Neural progenitor cell (in vitro differentiated cells): Measurements from ENCODE around the gene MRAP2. TPM values are rescaled to one million over a fixed set of nuclear protein-coding genes. Genes with fewer than 3 reads are reported as not detected.
"Not testable (repeated sequence)": the region's sequence is repeated elsewhere in the genome, so short reads cannot be mapped to it uniquely, and the experiment has no call there.

ENCODE experiments used
- DNase-seq: peaks from one replicate; pipeline ENCODE4 v3.0.0-alpha.2; 2016; ENCODE audit warnings: low spot score
- H2AFZ ChIP-seq: fragments of 200-600 bp; sonication (generic); replicated peaks from 2 replicates; pipeline ENCODE4 v1.6.1; 2016; ENCODE audit warnings: antibody characterized with exemption
- H3F3A ChIP-seq: fragments of 200-600 bp; sonication (generic); 2 replicates; pipeline ENCODE4 v1.6.1; 2016; ENCODE audit warnings: antibody characterized with exemption, low read depth
- H3K27ac ChIP-seq: fragments of 200-600 bp; sonication (generic); 2 replicates; pipeline ENCODE4 v1.5.1; 2016; ENCODE audit warnings: mild to moderate bottlenecking
- H3K27me3 ChIP-seq: fragments of 200-600 bp; sonication (generic); 2 replicates; pipeline ENCODE4 v1.6.1; 2016; ENCODE audit warnings: mild to moderate bottlenecking, moderate library complexity
- H3K36me3 ChIP-seq: fragments of 200-600 bp; sonication (generic); 2 replicates; pipeline ENCODE4 v1.5.1; 2016
- H3K4me1 ChIP-seq: fragments of 200-600 bp; sonication (generic); 2 replicates; pipeline ENCODE4 v1.6.1; 2016; ENCODE audit warnings: mixed run types
- H3K4me2 ChIP-seq: fragments of 200-600 bp; sonication (generic); 2 replicates; pipeline ENCODE4 v1.6.1; 2016
- H3K4me3 ChIP-seq: fragments of 200-600 bp; sonication (generic); 2 replicates; pipeline ENCODE4 v1.5.1; 2016
- H3K79me2 ChIP-seq: fragments of 200-600 bp; sonication (generic); 2 replicates; pipeline ENCODE4 v1.6.1; 2016; ENCODE audit warnings: low read depth
- H3K9ac ChIP-seq: fragments of 200-600 bp; sonication (generic); 2 replicates; pipeline ENCODE4 v1.6.1; 2016
- H3K9me3 ChIP-seq: fragments of 200-600 bp; sonication (generic); 2 replicates; pipeline ENCODE4 v1.5.1; 2016; ENCODE audit warnings: low read depth
- H4K20me1 ChIP-seq: fragments of 200-600 bp; sonication (generic); 2 replicates; pipeline ENCODE4 v1.6.1; 2016; ENCODE audit warnings: low read depth
- H3K27ac Mint-ChIP-seq: 3 replicates; pipeline ENCODE4 v1.8.0; 2021; ENCODE audit warnings: mixed read lengths
- H3K27me3 Mint-ChIP-seq: 2 replicates; pipeline ENCODE4 v1.8.0; 2022; ENCODE audit warnings: low read depth, mild to moderate bottlenecking, inconsistent platforms, moderate library complexity, mixed read lengths; ENCODE audit not compliant: insufficient read depth
- H3K36me3 Mint-ChIP-seq: 3 replicates; pipeline ENCODE4 v1.8.0; 2021; ENCODE audit warnings: mixed read lengths
- H3K4me1 Mint-ChIP-seq: 3 replicates; pipeline ENCODE4 v1.8.0; 2021; ENCODE audit warnings: mixed read lengths
- H3K4me3 Mint-ChIP-seq: 3 replicates; pipeline ENCODE4 v1.8.0; 2021; ENCODE audit warnings: mild to moderate bottlenecking, moderate library complexity, mixed read lengths
- H3K9me3 Mint-ChIP-seq: 3 replicates; pipeline ENCODE4 v1.8.0; 2020; ENCODE audit warnings: mixed read lengths
- EZH2 ChIP-seq: fragments of 200-600 bp; sonication (generic); IDR thresholded peaks from 2 replicates; pipeline ENCODE4 v1.6.1; 2017; ENCODE audit warnings: antibody characterized with exemption, mild to moderate bottlenecking, moderate library complexity
- EZH2phosphoT487 ChIP-seq: fragments of 200-600 bp; sonication (generic); IDR thresholded peaks from 2 replicates; pipeline ENCODE4 v1.6.1; 2017; ENCODE audit warnings: antibody characterized with exemption
- total RNA-seq: library from RNA; depleted of rRNA; stranded (reverse); fragments of >200 nt; gene quantifications from 2 replicates; pipeline ENCODE4 v1.2.3, GENCODE V29; 2015; ENCODE audit warnings: low replicate concordance
- TF ChIP-seq, protein P1 (sequence below): fragments of 200-600 bp; sonication (generic); IDR thresholded peaks from 2 replicates; pipeline ENCODE4 v1.5.1; 2017; ENCODE audit warnings: antibody characterized with exemption, mild to moderate bottlenecking

The MRAP2 gene
- total RNA-seq, 1 donor from 2014 or later = 0.75 TPM

DNA sequence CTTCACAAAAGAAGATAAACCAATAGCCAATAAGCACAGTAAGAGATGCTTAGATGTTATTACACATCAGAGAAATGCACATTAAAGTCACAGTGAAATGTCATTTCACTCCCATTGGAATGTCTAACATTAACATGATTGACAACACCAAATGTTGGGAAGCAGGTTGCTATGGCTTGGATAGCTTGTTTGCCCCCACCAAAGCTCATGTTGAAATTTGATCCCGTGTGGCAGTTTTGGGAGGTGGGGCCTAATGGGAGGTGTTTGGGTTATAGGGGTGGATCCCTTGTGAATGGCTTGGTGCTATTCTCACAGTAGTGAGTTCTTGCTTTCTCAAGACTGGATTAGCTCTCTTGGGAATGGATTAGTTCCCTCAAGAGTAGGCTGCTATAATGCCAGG lies 44.8 kb downstream of the MRAP2 start:
- Histone ChIP-seq H3K27ac (no peak overlapping the region), H3K27me3 (no peaks in the 10 kb centered on the region), H3K9me3 (no peaks in the 10 kb centered on the region), H3F3A (no peaks in the 10 kb centered on the region), H3K9ac (no peak overlapping the region), H3K36me3 (no peaks in the 10 kb centered on the region), H3K4me1 (peaks cover 9% of the 10 kb centered on the region), H3K79me2 (no peaks in the 10 kb centered on the region), H3K4me2 (no peak overlapping the region), H2AFZ (no peak overlapping the region), H4K20me1 (no peaks in the 10 kb centered on the region), H3K4me3 (no peak overlapping the region)
- TF ChIP-seq EZH2phosphoT487 = no peak
- TF ChIP-seq, protein P1, sequence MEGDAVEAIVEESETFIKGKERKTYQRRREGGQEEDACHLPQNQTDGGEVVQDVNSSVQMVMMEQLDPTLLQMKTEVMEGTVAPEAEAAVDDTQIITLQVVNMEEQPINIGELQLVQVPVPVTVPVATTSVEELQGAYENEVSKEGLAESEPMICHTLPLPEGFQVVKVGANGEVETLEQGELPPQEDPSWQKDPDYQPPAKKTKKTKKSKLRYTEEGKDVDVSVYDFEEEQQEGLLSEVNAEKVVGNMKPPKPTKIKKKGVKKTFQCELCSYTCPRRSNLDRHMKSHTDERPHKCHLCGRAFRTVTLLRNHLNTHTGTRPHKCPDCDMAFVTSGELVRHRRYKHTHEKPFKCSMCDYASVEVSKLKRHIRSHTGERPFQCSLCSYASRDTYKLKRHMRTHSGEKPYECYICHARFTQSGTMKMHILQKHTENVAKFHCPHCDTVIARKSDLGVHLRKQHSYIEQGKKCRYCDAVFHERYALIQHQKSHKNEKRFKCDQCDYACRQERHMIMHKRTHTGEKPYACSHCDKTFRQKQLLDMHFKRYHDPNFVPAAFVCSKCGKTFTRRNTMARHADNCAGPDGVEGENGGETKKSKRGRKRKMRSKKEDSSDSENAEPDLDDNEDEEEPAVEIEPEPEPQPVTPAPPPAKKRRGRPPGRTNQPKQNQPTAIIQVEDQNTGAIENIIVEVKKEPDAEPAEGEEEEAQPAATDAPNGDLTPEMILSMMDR = no peak
- TF ChIP-seq EZH2 = no peak
- Mint-ChIP-seq H3K4me3 (no peak overlapping the region), H3K27me3 (no peaks in the 10 kb centered on the region), H3K4me1 (peaks cover 23% of the 10 kb centered on the region), H3K36me3 (no peaks in the 10 kb centered on the region), H3K27ac (no peak overlapping the region), H3K9me3 (no peaks in the 10 kb centered on the region)
- peak; percentile 28 for DNase-seq

DNA sequence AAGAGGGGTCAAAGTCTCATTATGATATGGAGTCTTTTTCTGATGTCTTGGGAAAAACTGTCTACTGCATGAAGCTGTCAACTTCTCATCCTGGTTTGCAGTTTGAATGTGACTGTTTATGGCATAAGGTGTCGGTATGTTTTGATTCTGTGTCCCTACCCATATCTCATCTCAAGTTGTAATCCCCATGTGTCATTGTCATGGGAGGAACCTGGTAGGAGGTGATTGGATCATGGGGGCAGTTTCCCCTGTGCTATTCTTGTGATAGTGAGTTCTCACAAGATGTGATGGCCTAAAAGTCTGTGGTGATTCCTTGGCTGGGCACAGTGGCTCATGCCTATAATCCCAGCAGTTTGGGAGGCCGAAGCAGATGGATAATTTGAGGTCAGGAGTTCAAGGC lies 47.6 kb downstream of the MRAP2 start:
- H3F3A ChIP-seq = no peaks in the 10 kb centered on the region
- no peaks in the 10 kb centered on the region for H3K27me3 ChIP-seq
- Mint-ChIP-seq H3K9me3 (no peaks in the 10 kb centered on the region), H3K4me3 (no peak overlapping the region), H3K27me3 (no peaks in the 10 kb centered on the region), H3K4me1 (peaks cover 10% of the 10 kb centered on the region), H3K27ac (no peak overlapping the region), H3K36me3 (no peaks in the 10 kb centered on the region)
- no peak for DNase-seq
- H3K4me2 ChIP-seq = no peak overlapping the region
- H4K20me1 ChIP-seq = no peaks in the 10 kb centered on the region
- H3K36me3 ChIP-seq = no peaks in the 10 kb centered on the region
- no peak overlapping the region for H2AFZ ChIP-seq
- H3K79me2 ChIP-seq = no peaks in the 10 kb centered on the region
- no peak overlapping the region for H3K4me3 ChIP-seq
- TF ChIP-seq, protein P1 = no peak
- TF ChIP-seq EZH2phosphoT487 (no peak), EZH2 (no peak)
- H3K4me1 ChIP-seq = peaks cover 17% of the 10 kb centered on the region
- H3K9me3 ChIP-seq = no peaks in the 10 kb centered on the region
- no peak overlapping the region for H3K27ac ChIP-seq
- no peak overlapping the region for H3K9ac ChIP-seq

DNA sequence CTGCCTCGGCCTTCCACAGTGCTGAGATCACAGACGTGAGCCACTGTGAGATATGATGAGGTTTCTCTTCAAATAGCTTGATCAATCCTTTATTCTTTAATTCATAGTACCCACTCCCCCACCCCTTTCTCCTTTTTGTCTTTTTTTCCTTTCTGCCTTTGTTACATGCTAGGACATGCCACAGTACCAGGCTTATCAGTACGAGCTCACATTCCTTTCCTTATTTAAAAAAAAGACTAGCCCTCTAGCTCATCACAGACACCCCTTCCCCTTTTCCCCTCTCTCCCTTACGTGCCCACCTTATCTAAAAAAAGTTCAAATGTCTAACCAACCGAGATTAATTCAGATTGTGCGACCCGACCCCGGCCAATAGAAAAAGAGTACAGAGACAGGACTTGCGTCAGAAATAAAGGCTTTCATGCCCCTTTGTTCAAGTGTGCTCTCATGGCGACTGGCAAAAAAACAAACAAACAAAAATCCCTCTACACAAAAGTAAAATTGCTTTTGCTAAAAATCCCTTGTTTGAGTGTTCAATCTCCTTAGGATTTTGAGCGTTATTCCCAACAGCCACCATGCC lies 49.2 kb downstream of the MRAP2 start:
- H3K27ac ChIP-seq = no peak overlapping the region
- Mint-ChIP-seq H3K27me3 (no peaks in the 10 kb centered on the region), H3K4me3 (no peak overlapping the region), H3K9me3 (no peaks in the 10 kb centered on the region), H3K27ac (peak overlapping the region; percentile 93), H3K4me1 (peaks cover 13% of the 10 kb centered on the region), H3K36me3 (no peaks in the 10 kb centered on the region)
- H3K4me3 ChIP-seq = no peak overlapping the region
- peaks cover 17% of the 10 kb centered on the region for H3K4me1 ChIP-seq
- H2AFZ ChIP-seq = peak overlapping the region; percentile 61
- H3K9me3 ChIP-seq = no peaks in the 10 kb centered on the region
- peak; percentile 65 for DNase-seq
- H3K9ac ChIP-seq = no peak overlapping the region
- no peaks in the 10 kb centered on the region for H4K20me1 ChIP-seq
- H3K4me2 ChIP-seq = peak overlapping the region; percentile 47
- H3K79me2 ChIP-seq = no peaks in the 10 kb centered on the region
- H3K36me3 ChIP-seq = no peaks in the 10 kb centered on the region
- TF ChIP-seq, protein P1 = no peak
- no peak for TF ChIP-seq EZH2phosphoT487
- no peak for TF ChIP-seq EZH2
- H3K27me3 ChIP-seq = no peaks in the 10 kb centered on the region
- H3F3A ChIP-seq = no peaks in the 10 kb centered on the region

DNA sequence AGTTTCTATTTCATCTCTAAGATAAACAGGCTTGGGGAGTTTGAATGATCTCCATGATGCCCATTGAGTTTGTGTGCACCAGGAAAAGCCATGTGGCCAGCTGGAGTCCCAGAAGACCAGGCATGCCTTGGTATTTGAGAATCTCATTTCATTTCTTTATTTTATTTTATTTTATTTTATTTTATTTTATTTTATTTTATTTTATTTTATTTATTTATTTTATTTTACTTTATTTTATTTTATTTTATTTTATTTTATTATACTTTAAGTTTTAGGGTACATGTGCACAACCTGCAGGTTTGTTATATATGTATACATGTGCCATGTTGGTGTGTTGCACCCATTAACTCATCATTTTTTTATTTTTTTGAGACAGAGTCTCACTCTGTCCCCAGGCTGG lies 51.1 kb downstream of the MRAP2 start:
- H3K9ac ChIP-seq, H3K4me2 ChIP-seq, H3K4me3 ChIP-seq, H3F3A ChIP-seq, H3K9me3 Mint-ChIP-seq, H3K9me3 ChIP-seq, H3K27me3 Mint-ChIP-seq, DNase-seq, H3K27me3 ChIP-seq, H3K4me3 Mint-ChIP-seq, H3K36me3 Mint-ChIP-seq, H3K27ac ChIP-seq, H3K27ac Mint-ChIP-seq, H4K20me1 ChIP-seq, H3K79me2 ChIP-seq, H3K36me3 ChIP-seq: not testable (repeated sequence)
- Histone ChIP-seq H3K4me1 (peaks cover 17% of the 10 kb centered on the region), H2AFZ (peak overlapping the region; percentile 9)
- peaks cover 13% of the 10 kb centered on the region for H3K4me1 Mint-ChIP-seq
